Measurements from ENCODE around the gene IMMP2L.

DNA sequence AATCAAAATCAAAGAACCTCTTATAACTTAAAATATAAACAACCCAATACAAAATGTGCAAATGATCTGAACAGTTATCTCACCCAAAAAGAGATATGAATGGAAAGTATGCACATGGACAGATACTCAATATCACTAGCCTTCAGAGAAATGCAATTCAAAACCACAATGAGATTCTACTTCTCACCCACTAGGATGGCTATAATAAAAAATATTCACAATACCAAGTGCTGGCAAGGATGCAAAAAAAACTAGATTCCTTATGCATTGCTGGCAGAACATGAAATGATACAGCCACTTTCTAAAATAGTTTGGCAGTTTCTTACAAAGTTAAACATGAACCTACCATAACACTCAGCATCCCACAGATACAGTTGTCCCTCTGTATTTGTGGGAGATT is 601.5 kb downstream of the IMMP2L start:
- TF ChIP-seq, protein P1, sequence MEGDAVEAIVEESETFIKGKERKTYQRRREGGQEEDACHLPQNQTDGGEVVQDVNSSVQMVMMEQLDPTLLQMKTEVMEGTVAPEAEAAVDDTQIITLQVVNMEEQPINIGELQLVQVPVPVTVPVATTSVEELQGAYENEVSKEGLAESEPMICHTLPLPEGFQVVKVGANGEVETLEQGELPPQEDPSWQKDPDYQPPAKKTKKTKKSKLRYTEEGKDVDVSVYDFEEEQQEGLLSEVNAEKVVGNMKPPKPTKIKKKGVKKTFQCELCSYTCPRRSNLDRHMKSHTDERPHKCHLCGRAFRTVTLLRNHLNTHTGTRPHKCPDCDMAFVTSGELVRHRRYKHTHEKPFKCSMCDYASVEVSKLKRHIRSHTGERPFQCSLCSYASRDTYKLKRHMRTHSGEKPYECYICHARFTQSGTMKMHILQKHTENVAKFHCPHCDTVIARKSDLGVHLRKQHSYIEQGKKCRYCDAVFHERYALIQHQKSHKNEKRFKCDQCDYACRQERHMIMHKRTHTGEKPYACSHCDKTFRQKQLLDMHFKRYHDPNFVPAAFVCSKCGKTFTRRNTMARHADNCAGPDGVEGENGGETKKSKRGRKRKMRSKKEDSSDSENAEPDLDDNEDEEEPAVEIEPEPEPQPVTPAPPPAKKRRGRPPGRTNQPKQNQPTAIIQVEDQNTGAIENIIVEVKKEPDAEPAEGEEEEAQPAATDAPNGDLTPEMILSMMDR (conservative IDR thresholded peaks at IDR 0.05) = no peak
- no peak for TF ChIP-seq ZFX (IDR thresholded peaks at IDR 0.05)

Measured in C4-2B (cell line).